GM12878 (cell line): ENCODE results near the gene SDF4. TPM values are rescaled to one million over a fixed set of nuclear protein-coding genes. Genes with fewer than 3 reads are reported as not detected.

Experiments used
- ATAC-seq: fragments of 200-7000 bp; cut with Tn5 transposase; 3 replicates; pipeline ENCODE4 v1.9.1; 2020; ENCODE audit warnings: mild to moderate bottlenecking, moderate library complexity
- BruUV-seq: library from RNA; stranded (reverse); fragments of 400-500 nt; replicated peaks from 2 replicates; lab custom pipeline; 2021; lab: Mats Ljungman, UMichigan
- CTCF ChIA-PET: fragments of 300-600 bp; sonication (Branson Sonifier 250); formaldehyde crosslinking; extraction: SDS; loops from one replicate; lab custom pipeline; 2021; ENCODE audit warnings: inconsistent platforms; lab: Yijun Ruan, JAX
- POLR2A ChIA-PET: fragments of 350-600 bp; formaldehyde crosslinking; extraction: SDS; loops from one replicate; lab custom pipeline; 2021; ENCODE audit warnings: inconsistent platforms; lab: Charles Lee
- RAD21 ChIA-PET: fragments of 300-600 bp; sonication (Branson Sonifier 250); formaldehyde crosslinking; loops from one replicate; lab custom pipeline; 2023; ENCODE audit warnings: antibody characterized with exemption; ENCODE audit not compliant: unreplicated experiment; lab: Charles Lee
- SMC1A ChIA-PET: fragments of 300-600 bp; sonication (Branson Sonifier 250); formaldehyde crosslinking; loops from one replicate; lab custom pipeline; 2023; ENCODE audit not compliant: unreplicated experiment, uncharacterized antibody; lab: Charles Lee
- DNase-seq: peaks from one replicate; pipeline ENCODE4 v3.0.0-alpha.2; 2011; ENCODE audit warnings: low read depth, low spot score
- FAIRE-seq: peaks from 3 replicates; lab custom pipeline; 2011; peaks lifted over from hg19 to GRCh38; lab: Jason Lieb, UNC
- H2AFZ ChIP-seq: 2 replicates; pipeline ENCODE4 v1.6.0; 2011; ENCODE audit warnings: low read depth, low read length, control low read depth; ENCODE audit not compliant: control insufficient read depth
- H3K27ac ChIP-seq: 2 replicates; pipeline ENCODE4 v1.5.1; 2011; ENCODE audit warnings: control low read depth; ENCODE audit not compliant: control insufficient read depth, insufficient read depth
- H3K27me3 ChIP-seq, 2 experiments: replicated peaks in 1 of 2; 2 replicates each; pipeline versions ENCODE4 v1.6.0 to v1.6.1; 2011; ENCODE audit warnings: low read length in 1 of 2; ENCODE audit not compliant: control insufficient read depth in 2 of 2, insufficient read depth in 2 of 2
- H3K36me3 ChIP-seq, 2 experiments: 2 replicates each; pipeline ENCODE4 v1.5.1; 2011; ENCODE audit warnings: low read length in 1 of 2; ENCODE audit not compliant: control insufficient read depth in 2 of 2, insufficient read depth in 2 of 2
- H3K4me1 ChIP-seq: 2 replicates; pipeline ENCODE4 v1.6.1; 2011; ENCODE audit warnings: mild to moderate bottlenecking, low read length, moderate library complexity, mixed read lengths; ENCODE audit not compliant: control insufficient read depth, insufficient read depth
- H3K4me2 ChIP-seq: 2 replicates; pipeline ENCODE4 v1.6.0; 2011; ENCODE audit warnings: control low read depth; ENCODE audit not compliant: control insufficient read depth, insufficient read depth
- H3K4me3 ChIP-seq: fragments of 200-600 bp; sonication (generic); 2 replicates; pipeline ENCODE4 v1.5.1; 2016
- H3K79me2 ChIP-seq: 2 replicates; pipeline ENCODE4 v1.6.0; 2011; ENCODE audit warnings: low read length; ENCODE audit not compliant: control insufficient read depth, insufficient read depth
- H3K9ac ChIP-seq: 2 replicates; pipeline ENCODE4 v1.8.0; 2011; ENCODE audit warnings: low read length, control low read depth, mixed read lengths; ENCODE audit not compliant: control insufficient read depth, insufficient read depth
- H3K9me3 ChIP-seq: replicated peaks from 3 replicates; pipeline ENCODE4 v1.5.1; 2011; ENCODE audit warnings: mild to moderate bottlenecking, low read length; ENCODE audit not compliant: control insufficient read depth, insufficient read depth
- H4K20me1 ChIP-seq: 2 replicates; pipeline ENCODE4 v1.6.0; 2011; ENCODE audit not compliant: control insufficient read depth, insufficient read depth
- BACH1 ChIP-seq: fragments of 450-650 bp; IDR thresholded peaks from 2 replicates; pipeline ENCODE4 v1.6.1; 2017; ENCODE audit warnings: mild to moderate bottlenecking, borderline replicate concordance
- BHLHE40 ChIP-seq, 2 experiments: fragments of 450-650 bp in 1 of 2; IDR thresholded peaks; 2 replicates each; pipeline ENCODE4 v1.6.1; 2011 to 2017; ENCODE audit warnings: low read depth in 2 of 2, borderline replicate concordance in 1 of 2, improper control_type of control experiment in 1 of 2, low read length in 1 of 2, mild to moderate bottlenecking in 1 of 2
- DPF2 ChIP-seq: fragments of 450-650 bp; IDR thresholded peaks from 2 replicates; pipeline ENCODE4 v1.6.1; 2017; ENCODE audit warnings: mild to moderate bottlenecking
- GABPA ChIP-seq: IDR thresholded peaks from 2 replicates; pipeline ENCODE4 v1.6.1; 2014; ENCODE audit warnings: antibody characterized with exemption, low read depth, mild to moderate bottlenecking, inconsistent platforms
- MTA2 ChIP-seq: fragments of 450-650 bp; IDR thresholded peaks from 2 replicates; pipeline ENCODE4 v1.6.1; 2016; ENCODE audit warnings: low read depth, mild to moderate bottlenecking, moderate library complexity
- NFYB ChIP-seq: IDR thresholded peaks from 2 replicates; pipeline ENCODE4 v1.6.1; 2011; ENCODE audit warnings: low read depth, mild to moderate bottlenecking, low read length, improper control_type of control experiment, moderate library complexity; ENCODE audit not compliant: insufficient read depth
- NR2F1 ChIP-seq: fragments of 450-650 bp; conservative IDR thresholded peaks from 2 replicates; pipeline ENCODE4 v1.6.1; 2017; ENCODE audit warnings: mild to moderate bottlenecking
- PKNOX1 ChIP-seq: fragments of 450-650 bp; IDR thresholded peaks from 2 replicates; pipeline ENCODE4 v1.6.1; 2016; ENCODE audit warnings: mild to moderate bottlenecking
- TCF12 ChIP-seq: IDR thresholded peaks from 2 replicates; pipeline ENCODE4 v1.6.1; 2011; ENCODE audit warnings: low read depth, mild to moderate bottlenecking, low read length
- YBX1 ChIP-seq: fragments of 450-650 bp; IDR thresholded peaks from 2 replicates; pipeline ENCODE4 v1.6.1; 2016; ENCODE audit warnings: antibody characterized with exemption
- WGBS: methylation state at CpG from one replicate; pipeline ENCODE4 v1.1.6; 2016; ENCODE audit warnings: low lambda C conversion rate; ENCODE audit not compliant: insufficient replicate concordance, insufficient coverage; ENCODE audit errors: missing lambda C conversion rate; 5-methylcytosine and 5-hydroxymethylcytosine counted together
- in situ Hi-C: fragments of 300-500 bp; cut with MboI; formaldehyde crosslinking; loops from 9 replicates; pipeline ENCODE4 v1.14.3; 2018; ENCODE audit warnings: mixed read lengths
- intact Hi-C: fragments of 100-400 bp; cut with micrococcal nuclease; formaldehyde crosslinking; loops from one replicate; pipeline ENCODE4 v1.14.2; 2022; ENCODE audit not compliant: unreplicated experiment
- polyA plus RNA-seq, 11 experiments: library from polyadenylated mRNA; depleted of rRNA in 4 of 11; unstranded in 6 of 11; stranded (reverse) in 5 of 11; fragments of >200 nt; fragmentation: Nextera tagmentation in 4 of 11; fragmentation: Illumina TruSeq in 1 of 11; extraction: Ambion mirVana in 4 of 11; extraction: Trizol in 1 of 11; gene quantifications; 1 replicate in 1 of 11; 2 replicates in 10 of 11; pipeline versions ENCODE4 v1.2.1 to v1.2.3, GENCODE V29; 2011 to 2016; ENCODE audit warnings: inconsistent platforms in 2 of 11, missing spikeins in 2 of 11, low read depth in 1 of 11
- total RNA-seq, 4 experiments: library from RNA; depleted of rRNA in 3 of 4; stranded (reverse); fragments of >200 nt in 3 of 4; fragmentation: Illumina TruSeq in 1 of 4; extraction: Trizol in 1 of 4; gene quantifications; 2 replicates each; pipeline versions ENCODE4 v1.2.1 to v1.2.3, GENCODE V29; 2013 to 2021

The SDF4 gene
- total and polyA plus RNA-seq, 10 of the 15 experiments (the other 5 are each of a cell fraction or from before 2014, with no cell fraction given), result 0.44 to 97.2 (median 40.2) TPM

DNA sequence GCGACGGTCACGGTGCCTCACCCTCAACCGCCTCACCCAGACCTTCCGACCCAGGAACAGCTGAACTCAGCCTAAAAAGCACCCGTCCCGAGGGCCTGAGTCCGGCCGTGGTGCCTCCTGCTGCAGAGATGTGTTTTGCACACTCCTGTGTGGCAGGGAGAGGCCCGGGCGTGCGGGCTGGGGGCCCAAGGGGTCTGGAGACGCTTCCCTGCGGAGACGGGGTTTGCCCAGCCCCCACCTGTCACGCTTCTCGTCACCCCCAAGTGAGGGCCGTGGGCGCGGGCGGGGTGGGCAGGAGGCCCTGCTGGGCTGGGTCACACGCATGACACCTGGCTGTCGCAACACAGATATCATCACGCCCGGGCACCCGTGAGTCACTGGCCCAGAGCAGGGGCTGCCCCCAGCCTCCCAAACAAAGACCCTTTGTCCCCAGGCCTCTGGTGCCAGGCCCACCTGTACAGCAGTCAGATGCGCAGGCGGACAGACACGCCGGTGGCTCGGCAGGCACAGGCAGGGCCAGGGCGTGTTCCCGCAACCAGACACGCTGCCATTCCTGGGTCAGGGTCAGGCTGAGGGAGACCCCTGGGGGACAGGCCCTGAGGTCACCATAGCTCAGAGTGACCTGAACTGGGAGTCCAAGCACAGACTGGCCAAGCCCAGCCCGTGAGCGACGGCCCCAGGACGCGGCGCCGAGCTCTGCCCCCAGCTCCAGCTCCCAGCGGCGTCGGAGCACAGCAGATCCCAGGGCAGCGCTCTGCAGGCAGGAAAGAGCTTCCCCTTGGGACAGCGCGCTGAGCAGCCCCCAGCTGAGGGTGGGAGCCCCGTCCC lies 6.3 kb upstream of the SDF4 start:
- Histone ChIP-seq H3K27me3 (no peaks in the 10 kb centered on the region), H3K4me1 (no peaks in the 10 kb centered on the region), H3K79me2 (peaks cover 1% of the 10 kb centered on the region), H3K36me3 (no peaks in the 10 kb centered on the region), H4K20me1 (no peaks in the 10 kb centered on the region), H3K9ac (no peak overlapping the region), H3K4me2 (no peak overlapping the region), H3K27ac (no peak overlapping the region), H2AFZ (no peak overlapping the region), H3K9me3 (no peaks in the 10 kb centered on the region; the same call in 2 of the 3 replicates), H3K4me3 (no peak overlapping the region)
- ChIA-PET CTCF (interaction anchor here (1.4 kb wide), 1 partner anchor 116 kb away, joined by 4 read pairs; no protein-coding TSS in a partner anchor), SMC1A (interaction anchor here (1.1 kb wide), 1 partner anchor 25 kb away, joined by 3 read pairs; no protein-coding TSS in a partner anchor), RAD21 (interaction anchor here (0.8 kb wide), 1 partner anchor 12 kb away, joined by 3 read pairs; no protein-coding TSS in a partner anchor), POLR2A (no interaction called here)
- 29% methylated on average over 42 of the region's 48 CpGs for WGBS
- no TSS peak for BruUV-seq
- in situ Hi-C loops (no loop called here), intact Hi-C loops (no loop called here)
- FAIRE-seq (no peak), ATAC-seq (peak; percentile 47), DNase-seq (no peak)
- TF ChIP-seq DPF2 (0 out of 2 replicates have a peak, but pooled peaks have one; percentile 41), PKNOX1 (peak; percentile 20; the same call in 1 of the 2 replicates), NFYB (no peak), NR2F1 (peak; percentile 47; the same call in 1 of the 2 replicates), TCF12 (0 out of 2 replicates have a peak, but pooled peaks have one; percentile 12), YBX1 (no peak), BHLHE40 (IDR thresholded peaks at IDR 0.05; ENCODE audit: borderline replicate concordance in 1 of 2, low read depth in 2 of 2, low read length in 1 of 2) (peak; percentile 48 to 80; a peak in 3 of 4 replicates), MTA2 (0 out of 2 replicates have a peak, but pooled peaks have one; percentile 19), GABPA (no peak), BACH1 (peak; percentile 61; the same call in 1 of the 2 replicates)
